DMS153 treated with DMSO at 0.1 percent for 48 hours (cell line): Measurements from ENCODE around the gene SF3A1.

ENCODE experiments used
- DNase-seq: peaks from one replicate; lab custom pipeline; 2025; ENCODE audit not compliant: unreplicated experiment; lab: John Stamatoyannopoulos, UW

The SF3A1 gene

DNA sequence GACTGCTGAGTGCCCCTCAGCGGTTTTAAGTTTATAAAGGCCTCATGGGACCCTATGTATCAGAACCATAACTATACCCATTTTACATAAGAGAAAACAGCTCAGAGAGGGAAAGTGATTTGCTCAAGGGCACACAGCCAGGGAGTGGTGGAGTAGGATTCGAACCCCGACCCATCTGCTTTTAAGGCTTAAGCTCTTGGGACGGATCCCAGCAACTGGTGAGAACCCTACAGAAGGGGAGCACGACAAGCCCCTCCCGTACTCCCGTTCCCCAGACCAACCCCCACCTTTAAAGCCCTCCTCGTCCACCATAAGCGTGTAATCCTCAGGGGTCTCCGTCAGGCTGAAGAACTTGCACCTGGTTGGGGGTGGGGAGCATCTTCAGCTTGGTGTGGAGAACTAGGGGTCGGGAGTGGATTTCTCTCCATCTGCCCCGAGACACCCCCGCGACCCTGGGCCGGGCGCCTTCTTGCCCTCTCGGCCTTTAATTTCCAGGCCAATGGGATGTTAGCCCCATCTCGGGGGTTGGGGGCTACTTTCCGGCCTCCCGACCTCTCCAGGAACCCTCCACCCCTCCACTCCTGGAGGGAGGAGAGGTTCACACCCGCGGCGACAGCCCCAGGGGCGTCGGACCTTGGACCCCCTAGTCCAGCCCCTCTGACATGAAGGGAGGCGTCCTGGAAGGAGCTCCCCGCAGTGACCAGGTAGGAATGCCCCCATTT, 68.1 kb downstream of the SF3A1 start:
- DNase-seq: no peak

GRCh38 chr22:30287648-30288418, 68.9 kb downstream of the SF3A1 start:
- peak; percentile 19 for DNase-seq

- DNase-seq: peak; percentile 18
These were observed 69.7 kb downstream of the SF3A1 start for GRCh38 chr22:30286813-30287647.

- DNase-seq: no peak
These were observed 70.4 kb downstream of the SF3A1 start for GRCh38 chr22:30286331-30286730.

GRCh38 chr22:30285846-30286200, 70.9 kb downstream of the SF3A1 start:
- no peak for DNase-seq

DNA sequence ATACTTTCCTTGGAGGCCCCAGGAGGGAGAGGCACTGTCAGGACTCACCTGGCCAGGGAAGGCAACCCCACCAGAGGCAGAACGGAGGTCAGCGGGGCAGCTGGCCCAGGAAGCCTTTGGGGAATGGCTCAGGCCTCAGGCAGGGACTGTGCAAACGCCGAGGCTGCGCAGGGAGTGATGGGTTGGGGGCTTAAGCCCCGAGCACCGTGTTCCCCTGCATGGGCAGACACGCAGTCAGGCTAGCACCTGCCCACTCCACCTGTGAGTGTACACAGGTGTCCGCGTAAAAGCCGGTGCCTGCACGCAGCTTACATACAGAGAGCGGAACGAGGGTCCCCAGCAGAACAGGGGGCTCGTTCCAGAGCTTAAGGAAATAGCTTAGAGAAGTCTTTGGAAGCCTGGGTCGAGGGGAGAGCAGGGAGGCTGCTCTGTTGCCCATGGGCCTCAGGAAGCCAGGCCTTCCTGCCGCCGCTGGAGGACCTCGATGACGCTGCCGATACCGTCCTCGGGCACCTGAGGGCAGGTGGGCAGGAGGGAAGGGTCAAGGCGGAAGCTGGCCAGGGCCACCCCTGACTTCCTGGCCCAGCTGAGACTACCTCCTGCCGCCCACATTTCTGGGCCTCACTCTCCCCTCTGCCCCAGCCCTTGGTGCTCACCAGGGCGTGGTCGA, 71.4 kb downstream of the SF3A1 start:
- DNase-seq: no peak

- no peak for DNase-seq
These were observed 72.0 kb downstream of the SF3A1 start for GRCh38 chr22:30284666-30285065.

GRCh38 chr22:30284172-30284571, 72.5 kb downstream of the SF3A1 start:
- no peak for DNase-seq

GRCh38 chr22:30283342-30283741, 73.4 kb downstream of the SF3A1 start:
- DNase-seq: no peak

GRCh38 chr22:30282616-30283046, 74.1 kb downstream of the SF3A1 start:
- DNase-seq: no peak
